PFSK-1 (cell line): Measurements from ENCODE around the gene UBALD2.

ENCODE experiments used
- FOXP2 ChIP-seq: optimal IDR thresholded peaks from 2 replicates; pipeline ENCODE3; 2011; ENCODE audit warnings: borderline replicate concordance, control low read depth, inconsistent platforms; ENCODE audit not compliant: insufficient read depth; ENCODE audit errors: extremely low read length, extremely low read depth
- POLR2AphosphoS5 ChIP-seq: IDR thresholded peaks from 2 replicates; pipeline ENCODE4 v1.6.1; 2012; ENCODE audit warnings: low read depth, mild to moderate bottlenecking, control low read depth, low read length, moderate library complexity
- SIN3A ChIP-seq: IDR thresholded peaks from 2 replicates; pipeline ENCODE4 v1.6.1; 2012; ENCODE audit warnings: mild to moderate bottlenecking, low read length, moderate library complexity, borderline replicate concordance; ENCODE audit not compliant: insufficient read depth
- TAF1 ChIP-seq: IDR thresholded peaks from 2 replicates; pipeline ENCODE4 v1.6.1; 2012; ENCODE audit warnings: low read length, control low read depth, borderline replicate concordance; ENCODE audit not compliant: insufficient read depth
- TF ChIP-seq, protein P1 (sequence below), 2 experiments: IDR thresholded peaks; 2 replicates each; pipeline versions ENCODE4 v1.6.1 to v1.8.0; 2011 to 2012; ENCODE audit warnings: low read depth in 2 of 2, low read length in 2 of 2, control low read depth in 1 of 2, inconsistent platforms in 1 of 2, mild to moderate bottlenecking in 1 of 2, moderate library complexity in 1 of 2; ENCODE audit not compliant: insufficient read depth in 1 of 2

DNA sequence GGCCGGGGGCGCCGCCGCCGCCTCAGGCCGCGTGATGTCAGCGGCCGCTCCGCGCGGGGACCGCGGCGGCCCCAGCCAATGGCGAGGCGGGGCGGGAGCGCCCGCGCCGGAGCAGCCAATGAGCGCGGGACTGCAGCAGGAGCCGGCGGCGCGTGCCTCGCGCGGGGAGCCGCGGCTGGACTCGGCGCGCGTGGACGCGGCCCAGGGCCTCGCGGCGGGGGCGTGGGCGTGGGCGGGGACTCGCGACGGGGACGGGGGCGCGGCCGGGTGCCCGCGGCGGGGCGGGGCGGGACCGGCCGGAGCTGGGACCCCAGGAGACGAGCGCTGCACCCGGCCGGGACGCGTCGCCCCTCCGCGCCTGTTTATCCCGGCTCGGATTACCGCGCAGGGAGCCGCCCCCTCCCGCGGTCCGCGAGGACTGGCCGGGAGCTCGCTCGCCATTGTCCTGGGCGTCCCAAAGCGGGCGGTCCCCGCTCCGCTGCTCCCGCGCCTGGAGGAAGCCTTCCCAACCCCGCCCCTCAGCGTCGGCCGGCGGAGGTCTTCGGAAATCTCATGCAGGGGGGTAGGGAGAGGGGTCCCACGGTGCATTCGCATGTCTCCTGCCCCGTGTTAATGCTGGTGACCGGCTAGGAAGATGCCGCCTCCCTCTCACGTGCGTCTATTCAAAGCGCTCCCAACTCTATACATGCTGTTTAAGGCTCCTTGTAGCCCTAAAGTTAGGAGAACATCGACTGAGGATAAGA lies 24.5 kb upstream of the UBALD2 start, which contains the start of gene RNF157:
- TF ChIP-seq POLR2AphosphoS5 (no peak), TAF1 (no peak), SIN3A (no peak), FOXP2 (peak; percentile 62)
- TF ChIP-seq, protein P1, sequence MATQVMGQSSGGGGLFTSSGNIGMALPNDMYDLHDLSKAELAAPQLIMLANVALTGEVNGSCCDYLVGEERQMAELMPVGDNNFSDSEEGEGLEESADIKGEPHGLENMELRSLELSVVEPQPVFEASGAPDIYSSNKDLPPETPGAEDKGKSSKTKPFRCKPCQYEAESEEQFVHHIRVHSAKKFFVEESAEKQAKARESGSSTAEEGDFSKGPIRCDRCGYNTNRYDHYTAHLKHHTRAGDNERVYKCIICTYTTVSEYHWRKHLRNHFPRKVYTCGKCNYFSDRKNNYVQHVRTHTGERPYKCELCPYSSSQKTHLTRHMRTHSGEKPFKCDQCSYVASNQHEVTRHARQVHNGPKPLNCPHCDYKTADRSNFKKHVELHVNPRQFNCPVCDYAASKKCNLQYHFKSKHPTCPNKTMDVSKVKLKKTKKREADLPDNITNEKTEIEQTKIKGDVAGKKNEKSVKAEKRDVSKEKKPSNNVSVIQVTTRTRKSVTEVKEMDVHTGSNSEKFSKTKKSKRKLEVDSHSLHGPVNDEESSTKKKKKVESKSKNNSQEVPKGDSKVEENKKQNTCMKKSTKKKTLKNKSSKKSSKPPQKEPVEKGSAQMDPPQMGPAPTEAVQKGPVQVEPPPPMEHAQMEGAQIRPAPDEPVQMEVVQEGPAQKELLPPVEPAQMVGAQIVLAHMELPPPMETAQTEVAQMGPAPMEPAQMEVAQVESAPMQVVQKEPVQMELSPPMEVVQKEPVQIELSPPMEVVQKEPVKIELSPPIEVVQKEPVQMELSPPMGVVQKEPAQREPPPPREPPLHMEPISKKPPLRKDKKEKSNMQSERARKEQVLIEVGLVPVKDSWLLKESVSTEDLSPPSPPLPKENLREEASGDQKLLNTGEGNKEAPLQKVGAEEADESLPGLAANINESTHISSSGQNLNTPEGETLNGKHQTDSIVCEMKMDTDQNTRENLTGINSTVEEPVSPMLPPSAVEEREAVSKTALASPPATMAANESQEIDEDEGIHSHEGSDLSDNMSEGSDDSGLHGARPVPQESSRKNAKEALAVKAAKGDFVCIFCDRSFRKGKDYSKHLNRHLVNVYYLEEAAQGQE (IDR thresholded peaks at IDR 0.05; ENCODE audit: insufficient read depth in 1 of 2, low read depth in 2 of 2, low read length in 2 of 2) = 0 out of 4 replicates have a peak, but pooled peaks of 1 of the 2 experiments have one; percentile 12
